HuH-7.5 (cell line): ENCODE data around the gene TUNAR.
"Not testable (repeated sequence)": the region's sequence is repeated elsewhere in the genome, so short reads cannot be mapped to it uniquely, and the experiment has no call there.

ENCODE experiments used
- DNase-seq: peaks from one replicate; pipeline ENCODE4 v3.0.0; 2011; ENCODE audit warnings: low spot score

The TUNAR gene

GRCh38 chr14:95918466-95918865 is 41.8 kb downstream of the TUNAR start:
- DNase-seq = no peak

- no peak for DNase-seq
Observed at GRCh38 chr14:95920769-95921438, 44.3 kb downstream of the TUNAR start.

GRCh38 chr14:95922080-95922479 is 45.4 kb downstream of the TUNAR start:
- DNase-seq = no peak

DNA sequence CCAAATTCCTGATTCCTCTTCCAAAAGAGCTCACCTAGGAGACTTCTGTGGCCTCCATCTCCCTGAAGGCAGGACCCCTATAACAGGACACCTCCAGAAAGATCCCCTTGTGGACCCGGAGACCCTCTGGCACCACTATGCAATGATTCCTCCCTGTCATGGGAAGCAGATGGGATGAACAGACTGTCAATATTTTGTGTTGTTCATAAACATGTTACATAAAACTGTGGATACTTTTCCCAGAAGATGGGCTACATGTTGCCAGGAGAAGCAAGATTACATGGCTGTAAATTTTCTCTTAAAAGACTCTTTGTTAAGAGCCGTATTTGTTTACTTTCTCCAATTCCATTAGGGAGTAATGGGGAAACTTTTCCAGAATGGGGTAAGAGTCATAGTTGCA is 52.1 kb downstream of the TUNAR start:
- DNase-seq = no peak

DNA sequence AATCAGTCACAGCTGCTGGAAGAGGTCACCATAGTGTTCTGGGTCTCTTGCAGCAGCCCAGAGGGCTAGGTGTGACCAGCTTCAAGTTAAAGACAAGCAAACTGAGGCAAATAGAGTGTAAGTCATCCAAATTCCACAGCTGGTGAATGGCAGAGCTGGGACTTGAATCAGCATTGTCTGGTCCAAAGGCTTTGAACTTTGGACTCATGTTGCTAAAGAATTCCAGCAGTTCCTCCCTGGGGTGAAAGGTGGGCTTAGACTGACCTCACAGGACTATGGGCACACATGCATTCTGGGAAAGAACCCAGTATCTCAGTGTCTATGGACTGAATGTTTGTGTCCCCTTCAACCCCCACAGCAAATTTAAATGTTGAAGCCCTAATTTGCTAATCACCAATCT is 54.8 kb downstream of the TUNAR start:
- no peak for DNase-seq

GRCh38 chr14:95935228-95935822 is 58.7 kb downstream of the TUNAR start:
- DNase-seq = no peak

- DNase-seq = no peak
Observed at GRCh38 chr14:95936041-95936440, 59.4 kb downstream of the TUNAR start.

DNA sequence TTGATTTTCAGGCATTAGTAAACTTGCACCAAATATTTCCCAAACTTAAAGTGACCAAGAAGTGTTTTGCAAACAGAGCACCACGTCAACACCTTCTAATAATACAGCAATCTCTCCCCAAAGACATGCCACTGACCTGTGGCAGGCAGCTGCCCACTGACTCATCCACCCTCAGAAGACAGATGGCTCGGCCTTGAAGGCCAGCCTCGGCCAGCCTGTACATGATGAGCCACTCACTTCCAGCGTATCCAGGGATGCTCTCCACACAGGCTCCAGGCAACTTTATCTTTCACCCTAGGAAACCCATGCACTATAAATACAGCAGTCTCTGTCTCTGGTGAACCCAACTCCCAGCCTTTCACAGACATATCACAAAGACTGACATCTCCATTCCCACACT is 62.7 kb downstream of the TUNAR start:
- DNase-seq = no peak

DNA sequence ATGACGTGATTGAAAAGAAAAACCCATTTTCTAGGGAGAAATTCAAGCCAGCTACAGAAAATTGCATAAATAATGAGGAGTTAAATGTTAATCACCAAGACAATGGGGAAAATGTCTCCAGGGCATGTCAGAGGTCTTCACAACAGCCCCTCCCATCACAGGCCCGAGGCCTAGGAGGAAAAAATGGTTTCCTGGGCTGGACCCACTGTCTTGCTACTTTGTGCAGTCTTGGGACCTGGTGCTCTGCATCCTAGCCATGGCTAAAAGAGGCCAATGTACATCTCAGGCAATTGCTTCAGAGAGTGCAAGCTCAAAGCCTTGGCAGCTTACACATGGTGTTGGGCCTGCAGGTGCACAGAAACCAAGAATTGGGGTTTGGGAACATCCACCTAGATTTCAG is 65.3 kb downstream of the TUNAR start:
- DNase-seq = no peak

GRCh38 chr14:95943699-95944098 is 67.1 kb downstream of the TUNAR start:
- no peak for DNase-seq

DNA sequence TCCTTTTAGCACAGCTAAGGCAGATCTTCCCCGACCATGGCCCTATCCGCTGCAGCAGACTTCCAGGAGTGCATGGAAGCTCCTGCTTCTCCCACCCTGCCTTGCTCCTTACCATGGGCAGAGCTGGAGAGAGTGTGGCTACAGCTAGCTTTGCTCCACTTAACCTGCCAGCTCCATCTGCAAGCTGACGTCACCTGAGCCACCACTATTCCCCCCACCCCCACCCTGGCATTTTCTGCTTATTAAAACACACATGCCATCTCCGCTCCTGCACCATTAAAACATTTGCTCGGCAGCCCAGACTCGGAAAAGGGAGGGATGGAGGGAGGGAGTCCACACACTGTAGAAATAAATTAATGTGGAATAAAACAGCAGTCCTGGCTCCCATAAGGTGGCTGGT is 67.8 kb downstream of the TUNAR start:
- DNase-seq = no peak

DNA sequence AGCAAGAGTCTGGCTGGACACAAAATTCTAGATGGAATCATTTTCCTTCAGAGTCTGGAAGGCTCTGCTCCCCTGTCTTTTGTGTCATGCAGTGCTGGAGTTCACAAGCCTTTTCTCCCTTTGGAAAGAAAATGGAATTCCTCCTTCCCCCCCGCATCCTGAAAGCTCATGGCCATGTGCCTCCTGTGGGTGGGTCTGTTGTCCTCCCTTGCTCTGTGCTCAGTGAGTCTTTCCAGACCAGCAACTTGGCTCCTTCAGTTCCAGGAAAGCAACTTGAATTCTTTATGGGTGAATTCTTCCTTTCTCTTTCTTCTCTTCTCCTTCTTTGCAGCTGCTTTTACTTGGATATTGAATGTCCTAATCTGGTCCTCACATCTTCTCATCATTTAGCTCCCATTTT is 70.2 kb downstream of the TUNAR start:
- DNase-seq = no peak

- DNase-seq = no peak
Observed at GRCh38 chr14:95948558-95948981, 71.9 kb downstream of the TUNAR start.

DNA sequence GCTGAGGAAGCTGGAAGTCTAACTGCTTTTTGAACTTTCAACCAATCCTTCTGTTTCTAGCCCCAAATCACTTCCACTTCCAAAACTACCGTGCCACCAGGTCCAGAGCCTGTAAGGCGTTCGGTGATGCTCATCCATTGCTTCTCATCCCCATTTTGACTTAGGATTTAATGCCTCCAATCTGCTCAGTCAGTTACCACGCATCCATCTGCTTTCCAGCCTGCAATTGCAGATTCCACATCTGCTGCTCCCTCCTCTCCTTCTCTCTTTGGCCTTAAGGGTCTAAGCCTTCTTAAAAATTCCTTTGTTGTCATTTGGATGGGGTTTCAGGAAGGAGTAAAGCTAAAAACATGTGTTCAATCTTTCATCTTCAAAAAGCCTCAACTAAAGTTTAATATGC is 74.7 kb downstream of the TUNAR start:
- DNase-seq = no peak

DNA sequence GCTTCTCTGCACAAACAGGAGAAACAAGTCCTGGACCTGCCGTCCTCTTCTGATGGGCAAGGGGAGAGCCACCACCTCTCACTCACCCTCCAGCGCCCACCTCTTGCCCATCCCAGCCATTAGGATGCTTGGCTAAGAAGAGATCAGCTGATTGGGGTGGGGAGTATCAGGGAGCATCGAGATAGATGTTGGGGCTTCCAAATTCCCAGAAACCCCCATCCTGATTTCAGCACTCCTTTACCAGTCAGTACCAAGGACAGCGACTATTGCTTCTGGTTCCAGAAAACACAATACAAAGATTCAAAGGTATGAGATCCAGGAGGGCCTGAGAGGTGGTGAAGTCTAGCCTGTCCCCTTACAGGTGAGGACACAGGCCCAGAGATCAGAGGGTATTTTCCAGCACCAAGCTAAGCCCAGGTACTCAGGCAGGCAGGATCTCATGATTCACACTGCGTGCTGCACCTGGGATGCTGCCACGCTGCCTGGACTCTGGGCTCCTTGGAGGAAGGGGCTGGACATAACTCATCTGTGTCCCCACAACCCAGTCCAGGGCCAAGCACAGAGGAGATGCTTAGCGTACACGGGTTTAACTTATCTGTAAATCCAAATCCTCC is 76.6 kb downstream of the TUNAR start:
- DNase-seq = no peak

- DNase-seq = no peak
Observed at GRCh38 chr14:95956601-95957460, 80.2 kb downstream of the TUNAR start.

DNA sequence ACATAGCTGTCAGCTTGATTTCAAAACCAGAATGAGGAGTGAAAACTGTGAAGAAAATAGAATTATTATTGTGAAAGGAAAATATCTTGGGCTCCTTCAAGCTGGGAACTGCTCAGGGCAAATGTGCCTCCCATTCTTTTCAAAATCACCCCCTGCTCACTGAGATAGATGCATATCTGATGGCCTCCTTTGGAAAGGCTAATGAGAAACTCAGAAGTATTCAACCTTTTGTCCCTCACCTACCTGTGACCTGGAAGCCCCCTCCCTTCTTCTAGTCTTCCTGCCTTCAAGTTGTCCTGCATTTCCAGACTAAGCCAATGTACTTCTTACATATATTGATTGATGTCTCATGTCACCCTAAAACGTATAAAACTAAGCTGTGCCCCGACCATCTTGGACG is 81.5 kb downstream of the TUNAR start:
- DNase-seq = no peak

DNA sequence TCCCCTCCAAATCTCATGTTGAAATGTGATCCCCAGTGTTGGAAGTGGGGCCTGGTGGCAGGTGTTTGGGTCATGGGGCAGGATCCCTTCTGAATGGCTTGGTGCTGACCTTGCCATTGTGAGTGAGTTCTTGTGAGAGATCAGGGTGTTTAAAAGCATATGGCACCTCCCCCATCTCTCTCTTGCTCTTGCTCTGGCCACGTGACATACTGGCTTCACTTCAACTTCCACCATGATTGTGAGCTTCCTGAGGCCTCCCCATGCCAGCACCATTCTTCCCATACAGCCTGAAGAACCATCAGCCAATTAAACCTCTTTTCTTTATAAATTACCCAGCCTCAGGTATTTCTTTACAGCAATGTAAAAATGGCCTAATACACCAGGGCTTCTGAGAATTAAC is 82.7 kb downstream of the TUNAR start:
- DNase-seq = no peak

DNA sequence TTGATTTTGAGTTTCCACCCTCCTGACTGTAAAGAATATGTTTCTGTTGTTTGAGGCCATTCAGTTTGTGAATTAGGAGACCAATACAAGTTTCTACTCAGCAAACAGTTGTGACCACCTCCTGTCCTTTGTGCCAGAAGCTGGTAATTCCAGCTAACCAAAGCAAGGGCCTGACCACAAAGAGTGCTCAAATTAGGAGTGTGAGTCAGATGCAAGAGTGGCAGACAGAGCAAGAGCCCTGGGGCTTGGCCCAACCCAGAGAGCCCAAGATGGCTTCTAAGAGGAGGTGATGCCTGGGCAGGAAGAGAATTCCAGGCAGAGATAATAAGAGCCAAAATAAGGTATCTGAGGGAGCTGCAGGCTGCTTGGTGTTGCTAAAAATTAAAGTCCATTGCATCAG is 84.8 kb downstream of the TUNAR start:
- no peak for DNase-seq

- no peak for DNase-seq
Observed at GRCh38 chr14:95964901-95965300, 88.3 kb downstream of the TUNAR start.

DNA sequence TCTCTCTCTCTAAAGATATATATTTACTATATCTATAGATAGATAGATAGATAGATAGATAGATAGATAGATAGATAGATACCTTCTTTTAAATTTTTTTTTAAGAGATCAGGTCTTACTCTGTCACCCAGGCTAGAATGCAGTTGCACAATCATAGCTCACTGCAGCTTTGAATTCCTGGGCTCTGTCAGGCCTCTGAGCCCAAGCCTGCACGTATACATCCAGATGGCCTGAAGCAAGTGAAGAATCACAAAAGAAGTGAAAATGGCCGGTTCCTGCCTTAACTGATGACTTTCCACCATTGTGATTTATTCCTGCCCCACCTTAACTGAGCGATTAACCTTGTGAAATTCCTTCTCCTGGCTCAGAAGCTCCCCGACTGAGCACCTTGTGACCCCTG is 91.4 kb downstream of the TUNAR start:
- DNase-seq = not testable (repeated sequence)
